GM12875 (cell line): Measurements from ENCODE around the gene THPO.

ENCODE experiments used
- H3K4me3 ChIP-seq: one replicate; pipeline ENCODE4 v1.5.1; 2011; ENCODE audit warnings: low read depth, low read length, control low read depth
- TF ChIP-seq, protein P1 (sequence below): IDR thresholded peaks from 2 replicates; pipeline ENCODE4 v1.5.1; 2011; ENCODE audit warnings: low read depth, mild to moderate bottlenecking, control low read depth, inconsistent platforms, low read length, moderate library complexity, borderline replicate concordance; ENCODE audit not compliant: insufficient read depth

The THPO gene

DNA sequence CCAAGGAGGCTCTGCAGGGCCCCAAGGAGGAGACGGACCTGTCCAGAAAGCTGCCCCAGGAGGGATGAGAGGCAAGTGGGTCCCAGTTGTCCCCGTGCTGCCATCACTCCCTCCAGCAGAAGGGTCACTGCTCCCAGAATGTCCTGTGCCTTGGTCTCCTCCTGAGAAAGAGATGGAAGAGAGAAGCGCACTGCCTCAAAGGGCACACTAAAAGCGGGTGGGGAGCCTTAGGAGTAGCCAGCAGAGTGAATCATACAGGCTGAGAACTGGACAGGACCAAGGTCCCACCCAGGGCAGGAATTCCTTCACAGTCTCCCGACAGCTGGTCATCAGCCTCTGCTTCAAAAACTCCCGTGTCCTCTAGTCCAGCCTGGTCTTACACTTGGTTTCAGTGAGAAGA is 4.6 kb downstream of the THPO start:
- H3K4me3 ChIP-seq = no peak overlapping the region
- TF ChIP-seq, protein P1, sequence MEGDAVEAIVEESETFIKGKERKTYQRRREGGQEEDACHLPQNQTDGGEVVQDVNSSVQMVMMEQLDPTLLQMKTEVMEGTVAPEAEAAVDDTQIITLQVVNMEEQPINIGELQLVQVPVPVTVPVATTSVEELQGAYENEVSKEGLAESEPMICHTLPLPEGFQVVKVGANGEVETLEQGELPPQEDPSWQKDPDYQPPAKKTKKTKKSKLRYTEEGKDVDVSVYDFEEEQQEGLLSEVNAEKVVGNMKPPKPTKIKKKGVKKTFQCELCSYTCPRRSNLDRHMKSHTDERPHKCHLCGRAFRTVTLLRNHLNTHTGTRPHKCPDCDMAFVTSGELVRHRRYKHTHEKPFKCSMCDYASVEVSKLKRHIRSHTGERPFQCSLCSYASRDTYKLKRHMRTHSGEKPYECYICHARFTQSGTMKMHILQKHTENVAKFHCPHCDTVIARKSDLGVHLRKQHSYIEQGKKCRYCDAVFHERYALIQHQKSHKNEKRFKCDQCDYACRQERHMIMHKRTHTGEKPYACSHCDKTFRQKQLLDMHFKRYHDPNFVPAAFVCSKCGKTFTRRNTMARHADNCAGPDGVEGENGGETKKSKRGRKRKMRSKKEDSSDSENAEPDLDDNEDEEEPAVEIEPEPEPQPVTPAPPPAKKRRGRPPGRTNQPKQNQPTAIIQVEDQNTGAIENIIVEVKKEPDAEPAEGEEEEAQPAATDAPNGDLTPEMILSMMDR = no peak

DNA sequence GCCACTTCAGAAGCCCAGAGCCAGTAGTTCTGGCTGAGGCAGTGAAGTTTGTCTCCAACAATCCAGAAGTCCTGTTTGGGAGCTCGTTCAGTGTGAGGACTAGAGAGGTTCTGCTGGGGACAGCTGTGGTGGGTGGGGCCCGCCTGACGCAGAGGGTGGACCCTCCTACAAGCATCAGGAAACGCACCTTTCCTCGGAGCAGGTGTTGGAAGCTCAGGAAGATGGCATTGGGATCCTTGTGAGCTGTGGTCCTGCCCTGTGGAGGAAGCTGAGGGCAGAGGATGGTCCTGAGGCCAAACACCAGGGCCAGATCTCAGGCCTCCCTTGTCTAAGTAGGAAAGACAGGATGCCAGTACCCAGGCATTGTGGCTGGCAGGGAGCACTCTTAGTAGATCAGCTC is 5.1 kb downstream of the THPO start:
- TF ChIP-seq, protein P1 = no peak
- H3K4me3 ChIP-seq = no peak overlapping the region

DNA sequence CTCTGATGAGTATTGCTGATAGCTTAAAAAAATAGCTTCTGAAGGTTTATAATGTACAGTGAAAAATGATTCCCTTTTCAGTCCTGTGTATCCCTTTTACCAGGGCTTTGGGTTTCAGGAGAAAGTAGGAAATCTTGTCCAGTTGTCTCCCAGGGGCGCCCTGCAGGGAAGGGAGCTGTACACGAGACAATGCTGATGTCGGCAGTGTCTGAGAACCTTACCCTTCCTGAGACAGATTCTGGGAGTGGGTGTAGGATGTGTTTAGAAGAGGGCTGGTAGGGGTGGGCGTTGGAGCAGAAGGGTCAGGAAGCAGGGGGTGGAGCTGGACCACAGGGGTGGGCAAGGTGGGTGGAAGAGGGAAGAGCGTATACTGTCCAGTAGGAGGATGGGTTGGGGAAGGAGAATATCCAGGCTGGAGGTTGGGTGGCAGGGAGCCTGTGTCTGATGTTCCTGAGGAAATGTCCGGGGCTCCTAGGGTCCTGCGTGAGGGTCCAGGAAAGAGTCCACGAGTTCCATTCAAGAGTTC is 5.6 kb downstream of the THPO start:
- no peak overlapping the region for H3K4me3 ChIP-seq
- TF ChIP-seq, protein P1 = no peak

DNA sequence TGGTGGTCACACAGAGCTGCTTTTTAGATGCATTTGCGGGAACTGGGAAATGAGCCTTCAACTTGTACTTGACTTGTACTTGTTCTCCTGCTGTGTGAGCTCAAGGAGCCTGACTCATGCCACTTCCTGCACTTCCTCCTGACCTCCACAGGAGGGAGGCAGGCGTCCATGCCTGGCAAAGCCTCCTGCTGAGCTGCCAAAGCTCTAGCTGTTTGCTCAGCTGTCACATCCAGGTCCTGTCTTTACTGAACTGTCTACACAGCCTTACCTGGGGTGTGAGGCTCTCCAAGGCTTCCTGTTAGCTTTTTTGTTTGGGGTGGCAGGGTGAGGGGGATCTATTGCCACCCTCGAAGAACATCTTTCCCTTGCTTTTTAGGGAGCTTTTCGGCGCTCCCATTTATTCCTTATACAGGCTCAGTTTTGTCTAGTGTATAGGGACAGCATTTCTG is 6.4 kb downstream of the THPO start:
- TF ChIP-seq, protein P1 = peak; percentile 89

DNA sequence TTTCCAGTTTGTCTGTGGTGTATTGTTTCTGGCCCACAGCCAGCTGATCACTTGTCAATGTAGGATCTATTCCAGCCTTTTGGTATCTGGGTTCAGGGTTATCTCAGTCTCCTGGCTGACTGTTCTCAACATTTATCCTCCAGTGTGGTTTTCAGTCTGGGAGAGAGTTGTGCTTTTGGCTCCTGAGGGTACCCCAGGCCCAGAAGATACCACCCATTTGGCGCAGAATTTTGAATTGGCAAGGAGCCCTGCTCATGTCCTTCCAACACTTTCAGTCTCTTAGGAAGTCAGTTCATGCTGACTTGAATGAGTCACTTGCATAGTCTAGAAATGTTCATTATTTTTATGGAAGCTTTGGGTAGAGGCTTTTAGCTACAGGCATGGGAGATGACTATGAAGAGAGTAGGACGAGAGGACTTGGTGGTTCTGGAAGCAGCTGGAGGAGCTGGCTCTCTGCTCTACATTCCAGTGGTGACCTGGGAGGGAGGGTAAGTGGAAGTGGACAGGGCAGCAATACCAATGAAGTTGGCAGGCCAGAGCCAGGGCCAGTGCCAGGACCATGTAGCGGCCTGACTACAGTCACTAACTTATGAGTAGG is 9.3 kb downstream of the THPO start:
- TF ChIP-seq, protein P1 = no peak
- H3K4me3 ChIP-seq = no peak overlapping the region

More for the DNA sequence above, 6.4 kb downstream of the THPO start:
- no peak overlapping the region for H3K4me3 ChIP-seq

DNA sequence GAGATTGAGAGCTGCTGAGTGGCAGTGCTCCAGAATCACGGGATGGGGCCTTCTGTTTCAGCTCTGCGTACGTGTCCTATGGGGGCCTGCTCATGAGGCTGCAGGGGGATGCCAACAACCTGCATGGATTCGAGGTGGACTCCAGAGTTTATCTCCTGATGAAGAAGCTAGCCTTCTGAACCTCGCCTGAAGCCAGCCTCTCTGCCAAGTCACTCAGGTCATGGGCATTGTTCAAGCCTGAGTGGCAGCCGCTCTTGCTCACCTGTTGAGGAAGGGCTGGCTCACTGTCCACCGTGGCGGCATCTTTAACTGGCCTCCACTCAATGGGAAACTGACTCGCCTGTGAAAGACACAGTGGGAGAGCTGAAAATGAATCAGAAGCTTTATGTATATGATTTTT is 9.9 kb downstream of the THPO start:
- H3K4me3 ChIP-seq = no peak overlapping the region
- TF ChIP-seq, protein P1 = no peak

DNA sequence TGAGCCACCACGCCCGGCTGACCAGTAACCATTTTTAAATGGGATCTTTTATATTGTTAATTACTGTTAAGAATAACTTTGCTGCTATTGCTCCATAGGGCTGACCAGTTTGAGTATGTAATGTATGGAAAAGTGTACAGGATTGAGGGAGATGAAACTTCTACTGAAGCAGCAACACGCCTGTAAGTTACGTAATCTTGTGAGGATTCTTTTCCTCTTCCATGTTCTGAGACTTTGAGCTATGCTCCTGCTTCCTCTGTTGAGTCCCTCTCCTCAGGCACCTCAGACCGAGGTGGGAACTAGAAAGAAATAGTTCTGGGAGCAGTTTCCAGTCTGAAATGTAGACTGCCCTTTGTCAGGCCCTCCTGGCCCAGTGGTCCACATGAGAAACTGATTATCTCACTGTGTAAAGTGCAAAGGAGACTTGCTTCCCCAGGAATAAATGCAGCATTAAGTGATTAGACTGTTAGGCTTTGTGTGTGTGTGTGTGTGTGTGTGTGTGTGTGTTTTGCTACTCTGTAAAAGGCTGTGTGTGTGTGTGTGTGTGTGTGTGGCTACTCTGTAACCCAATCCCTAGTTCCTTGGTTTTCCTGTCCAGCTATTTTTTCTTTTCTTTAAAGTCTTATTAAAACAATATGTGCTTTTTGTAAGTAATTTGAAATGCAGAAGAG is 11.3 kb downstream of the THPO start:
- no peak overlapping the region for H3K4me3 ChIP-seq
- TF ChIP-seq, protein P1 = no peak
